GM20431 (cell line): ENCODE data around the gene CNTN5.

Source experiments
- in situ Hi-C: fragments of 300-500 bp; cut with MseI, MboI; formaldehyde crosslinking; loops from one replicate; pipeline ENCODE4 v1.15.0; 2020; ENCODE audit warnings: low sequenced_read_pairs; ENCODE audit not compliant: unreplicated experiment

The CNTN5 gene

GRCh38 chr11:99160447-99160846 is 139.7 kb downstream of the CNTN5 start:
- in situ Hi-C loops = no loop called here

- in situ Hi-C loops = no loop called here
Observed at GRCh38 chr11:99162819-99163218, 142.1 kb downstream of the CNTN5 start.

- in situ Hi-C loops = no loop called here
Observed at GRCh38 chr11:99170591-99170990, 149.8 kb downstream of the CNTN5 start.

- in situ Hi-C loops = no loop called here
Observed at GRCh38 chr11:99171330-99171729, 150.6 kb downstream of the CNTN5 start.

- in situ Hi-C loops = no loop called here
Observed at GRCh38 chr11:99176430-99176829, 155.7 kb downstream of the CNTN5 start.

GRCh38 chr11:99177446-99177845 is 156.7 kb downstream of the CNTN5 start:
- in situ Hi-C loops = no loop called here

- in situ Hi-C loops = no loop called here
Observed at GRCh38 chr11:99184146-99184545, 163.4 kb downstream of the CNTN5 start.

GRCh38 chr11:99188221-99188620 is 167.5 kb downstream of the CNTN5 start:
- in situ Hi-C loops = no loop called here

- in situ Hi-C loops = no loop called here
Observed at GRCh38 chr11:99192716-99193115, 172.0 kb downstream of the CNTN5 start.

GRCh38 chr11:99197477-99197876 is 176.7 kb downstream of the CNTN5 start:
- in situ Hi-C loops = no loop called here

- in situ Hi-C loops = no loop called here
Observed at GRCh38 chr11:99198215-99198614, 177.5 kb downstream of the CNTN5 start.

GRCh38 chr11:99199341-99199740 is 178.6 kb downstream of the CNTN5 start:
- in situ Hi-C loops = no loop called here

GRCh38 chr11:99200720-99201119 is 180.0 kb downstream of the CNTN5 start:
- in situ Hi-C loops = no loop called here

- in situ Hi-C loops = no loop called here
Observed at GRCh38 chr11:99208813-99209212, 188.1 kb downstream of the CNTN5 start.

GRCh38 chr11:99229544-99229943 is 208.8 kb downstream of the CNTN5 start:
- in situ Hi-C loops = no loop called here

- in situ Hi-C loops = no loop called here
Observed at GRCh38 chr11:99234534-99234933, 213.8 kb downstream of the CNTN5 start.

GRCh38 chr11:99238401-99238800 is 217.7 kb downstream of the CNTN5 start:
- in situ Hi-C loops = no loop called here

- in situ Hi-C loops = no loop called here
Observed at GRCh38 chr11:99240192-99241030, 219.7 kb downstream of the CNTN5 start.

- in situ Hi-C loops = no loop called here
Observed at GRCh38 chr11:99241066-99241465, 220.3 kb downstream of the CNTN5 start.

- in situ Hi-C loops = no loop called here
Observed at GRCh38 chr11:99244613-99245012, 223.9 kb downstream of the CNTN5 start.

- in situ Hi-C loops = no loop called here
Observed at GRCh38 chr11:99246199-99246598, 225.4 kb downstream of the CNTN5 start.

GRCh38 chr11:99256614-99257013 is 235.9 kb downstream of the CNTN5 start:
- in situ Hi-C loops = no loop called here
